Measurements from ENCODE around the gene FBXO36. TPM values are rescaled to one million over a fixed set of nuclear protein-coding genes. Genes with fewer than 3 reads are reported as not detected.

FBXO36 gene
- total and polyA plus RNA-seq, 2 of the 13 experiments (the other 11 are each of a cell fraction or from before 2014, with no cell fraction given) = 2.8 TPM

- no peak for TF ChIP-seq RERE (CRISPR knock-in tag; IDR thresholded peaks at IDR 0.05; ENCODE audit: low read depth)
- no peak for TF ChIP-seq TCF7L2 (IDR thresholded peaks at IDR 0.05; ENCODE audit: low read depth, low read length)
- TF ChIP-seq NCOA2 (CRISPR knock-in tag; IDR thresholded peaks at IDR 0.05) = no peak
- no peak for TF ChIP-seq ZFP36L2 (CRISPR knock-in tag; IDR thresholded peaks at IDR 0.05)
- no peak for TF ChIP-seq FOXK2 (IDR thresholded peaks at IDR 0.05)
Observed at GRCh38 chr2:229879191-229879950, 42.9 kb upstream of the FBXO36 start (continued).

GRCh38 chr2:229880892-229881586 is 41.3 kb upstream of the FBXO36 start:
- no TSS peak for BruUV-seq (replicated peaks)
- intact Hi-C loops (cut with micrococcal nuclease; ENCODE audit: unreplicated experiment) = no loop called here
- no peaks in the 10 kb centered on the region for H3K27me3 ChIP-seq (ENCODE audit: control insufficient read depth in 1 of 2, insufficient read depth in 2 of 2, low read length in 2 of 2)
- H3K9me3 ChIP-seq (ENCODE audit: low read length) = no peaks in the 10 kb centered on the region
- in situ Hi-C loops (cut with HindIII; ENCODE audit: extremely low pct_ligation_motif_present, low pct_unique_long_range_greater_than_20kb) = no loop called here
- H3K9ac ChIP-seq (ENCODE audit: insufficient read depth, low read depth, low read length) = no peak overlapping the region
- CTCF ChIA-PET (ENCODE audit: low intra/inter-chr PET ratio, low total read pairs) = no interaction called here
- ATAC-seq (no peak), FAIRE-seq (no peak), DNase-seq (ENCODE audit: low spot score) (no peak)
- POLR2A ChIA-PET = interaction anchor here (0.6 kb wide), 1 partner anchor 1430 kb away, joined by 3 read pairs; no protein-coding TSS in a partner anchor
- no peaks in the 10 kb centered on the region for H3K4me1 ChIP-seq (ENCODE audit: insufficient read depth, low read length)
- H3K79me2 ChIP-seq (ENCODE audit: insufficient read depth, low read length) = peaks cover 49% of the 10 kb centered on the region
- peaks cover 5% of the 10 kb centered on the region for H4K20me1 ChIP-seq (ENCODE audit: insufficient read depth, low read length)
- no peak overlapping the region for H3K4me2 ChIP-seq (ENCODE audit: low read depth, low read length)
- H3K4me3 ChIP-seq (replicated peaks in 1 of 3; ENCODE audit: insufficient read depth in 1 of 3, low read depth in 2 of 3, low read length in 3 of 3) = no peak overlapping the region
- no peak overlapping the region for H3K27ac ChIP-seq (ENCODE audit: extremely low read length, insufficient read depth, low read length)
- H3K36me3 ChIP-seq (replicated peaks in 1 of 2; ENCODE audit: control insufficient read depth in 1 of 2, insufficient read depth in 2 of 2, low read length in 2 of 2) = peaks cover 11 to 50% of the 10 kb centered on the region in 2 experiments; a peak in 4 of 5 replicates
- H2AFZ ChIP-seq (ENCODE audit: low read length) = no peak overlapping the region
- 97% methylated on average over 5 of the region's 5 CpGs for WGBS (ENCODE audit: low lambda C conversion rate)
- TF ChIP-seq ZNF281 (CRISPR knock-in tag; IDR thresholded peaks at IDR 0.05; ENCODE audit: borderline replicate concordance) (no peak), RORA (CRISPR knock-in tag; IDR thresholded peaks at IDR 0.05) (no peak), ZNF460 (CRISPR knock-in tag; IDR thresholded peaks at IDR 0.05; ENCODE audit: borderline replicate concordance) (no peak), HMG20B (CRISPR knock-in tag; conservative IDR thresholded peaks at IDR 0.05) (no peak), U2AF2 (IDR thresholded peaks at IDR 0.05; ENCODE audit: low read depth, low read length) (no peak), FUBP1 (CRISPR knock-in tag; IDR thresholded peaks at IDR 0.05; ENCODE audit: borderline replicate concordance) (no peak)

All from HepG2 (cell line).